ENCODE data around the gene MEGF9. TPM values are rescaled to one million over a fixed set of nuclear protein-coding genes. Genes with fewer than 3 reads are reported as not detected.

MEGF9 gene
- total and polyA plus RNA-seq, 2 of the 13 experiments (the other 11 are each of a cell fraction or from before 2014, with no cell fraction given): 3.1 to 3.3 TPM

- BruUV-seq (replicated peaks): no TSS peak
- Histone ChIP-seq H3K4me3 (replicated peaks in 1 of 3; ENCODE audit: insufficient read depth in 1 of 3, low read depth in 2 of 3, low read length in 3 of 3) (no peak overlapping the region), H3K9me3 (ENCODE audit: low read length) (no peaks in the 10 kb centered on the region), H3K4me1 (ENCODE audit: insufficient read depth, low read length) (no peaks in the 10 kb centered on the region), H2AFZ (ENCODE audit: low read length) (no peak overlapping the region), H3K27me3 (ENCODE audit: control insufficient read depth in 1 of 2, insufficient read depth in 2 of 2, low read length in 2 of 2) (no peaks in the 10 kb centered on the region), H3K4me2 (ENCODE audit: low read depth, low read length) (no peak overlapping the region), H3K9ac (ENCODE audit: insufficient read depth, low read depth, low read length) (no peak overlapping the region), H4K20me1 (ENCODE audit: insufficient read depth, low read length) (no peaks in the 10 kb centered on the region), H3K79me2 (ENCODE audit: insufficient read depth, low read length) (no peaks in the 10 kb centered on the region), H3K36me3 (replicated peaks in 1 of 2; ENCODE audit: control insufficient read depth in 1 of 2, insufficient read depth in 2 of 2, low read length in 2 of 2) (0 out of 5 replicates have a peak, but pooled peaks cover 0 to 2% of the 10 kb centered on the region in 2 experiments), H3K27ac (ENCODE audit: extremely low read length, insufficient read depth, low read length) (no peak overlapping the region)
- ChIA-PET POLR2A (interaction anchor here (1.1 kb wide), 1 partner anchor 40 kb away, joined by 3 read pairs; no protein-coding TSS in a partner anchor), CTCF (ENCODE audit: low intra/inter-chr PET ratio, low total read pairs) (no interaction called here)
- FAIRE-seq: no peak
- intact Hi-C loops (cut with micrococcal nuclease; ENCODE audit: unreplicated experiment): loop anchor here (5.0 to 10.0 kb wide), 2 partner anchors 39 to 77 kb away; no protein-coding TSS in a partner anchor
- WGBS (ENCODE audit: low lambda C conversion rate): 97% methylated on average over 1 of the region's 1 CpG
- TF ChIP-seq ZNF326 (CRISPR knock-in tag; IDR thresholded peaks at IDR 0.05; ENCODE audit: borderline replicate concordance): no peak
- no peak for TF ChIP-seq RORA (CRISPR knock-in tag; IDR thresholded peaks at IDR 0.05)
- no peak for TF ChIP-seq ZNF724P (CRISPR knock-in tag; IDR thresholded peaks at IDR 0.05; ENCODE audit: borderline replicate concordance)
- no peak for TF ChIP-seq SETDB1 (CRISPR knock-in tag; IDR thresholded peaks at IDR 0.05; ENCODE audit: borderline replicate concordance)
- TF ChIP-seq ZSCAN22 (CRISPR knock-in tag; IDR thresholded peaks at IDR 0.05): no peak
- no peak for TF ChIP-seq ZNF75D (CRISPR knock-in tag; IDR thresholded peaks at IDR 0.05; ENCODE audit: borderline replicate concordance)
- no peak for TF ChIP-seq RARG (CRISPR knock-in tag; IDR thresholded peaks at IDR 0.05; ENCODE audit: low read depth)
- no peak for TF ChIP-seq PAF1 (CRISPR knock-in tag; IDR thresholded peaks at IDR 0.05)
- TF ChIP-seq ZBED4 (CRISPR knock-in tag; IDR thresholded peaks at IDR 0.05; ENCODE audit: borderline replicate concordance): no peak
- no peak for TF ChIP-seq DNMT1 (CRISPR knock-in tag; IDR thresholded peaks at IDR 0.05)
- no peak for TF ChIP-seq PRMT3 (CRISPR knock-in tag; IDR thresholded peaks at IDR 0.05; ENCODE audit: borderline replicate concordance, low read depth)
- DNase-seq (ENCODE audit: low spot score): no peak
- in situ Hi-C loops (cut with HindIII; ENCODE audit: extremely low pct_ligation_motif_present, low pct_unique_long_range_greater_than_20kb): no loop called here
- no peak for ATAC-seq
Observed at GRCh38 chr9:120611690-120612068, 102.6 kb downstream of the MEGF9 start.
